ENCODE results near the gene LIPA. TPM values are rescaled to one million over a fixed set of nuclear protein-coding genes. Genes with fewer than 3 reads are reported as not detected.

Gene LIPA
- total and polyA plus RNA-seq, 2 of the 4 experiments (the other 2 are of a cell fraction) = 23.1 to 31.9 TPM

- H2BK15ac ChIP-seq (ENCODE audit: low read depth, low read length) = peak within 1 kb of the TSS; percentile 12; the same call in 2 of the 3 replicates
- peak within 1 kb of the TSS; percentile 29 for H2AK9ac ChIP-seq (replicated peaks; ENCODE audit: low read depth, low read length, poor library complexity)
- H3K9ac ChIP-seq (ENCODE audit: low read depth, low read length) = peak within 1 kb of the TSS; percentile 37; the same call in 1 of the 2 replicates
- H3K36me3 ChIP-seq (ENCODE audit: control insufficient read depth, insufficient read depth, low read length) = no peaks in the 10 kb centered on the region
- ATAC-seq (ENCODE audit: low read depth) (peak; percentile 87), DNase-seq (peak; percentile 74)
- WGBS, 2 experiments (ENCODE audit: extremely low coverage in 2 of 2, insufficient read length in 1 of 2) = 2% methylated on average over 11 of the region's 28 CpGs; no CpG with 5 or more reads in 1 of the 2 experiments
- no peak within 1 kb of the TSS for H3K56ac ChIP-seq (ENCODE audit: extremely low read depth, insufficient read depth, low read length)
- intact Hi-C loops (cut with micrococcal nuclease) (no loop called here), in situ Hi-C loops (cut with MboI; ENCODE audit: low sequenced_read_pairs) (no loop called here), dilution Hi-C loops (cut with HindIII; ENCODE audit: low sequenced_read_pairs, unreplicated experiment) (loop anchor here (25.0 kb wide), 1 partner anchor 195 kb away; no protein-coding TSS in a partner anchor)
- H3K4me2 ChIP-seq (ENCODE audit: low read depth, low read length) = peak within 1 kb of the TSS; percentile 76
- H4K5ac ChIP-seq (ENCODE audit: low read depth, low read length) = peak within 1 kb of the TSS; percentile 1; the same call in 1 of the 2 replicates
- peak within 1 kb of the TSS; percentile 39 for H3K14ac ChIP-seq (replicated peaks; ENCODE audit: low read depth, low read length)
- peak within 1 kb of the TSS; percentile 39 for H3K4me3 ChIP-seq (ENCODE audit: insufficient read depth, low read depth, low read length)
- H4K8ac ChIP-seq (ENCODE audit: low read depth in 2 of 2, low read length in 2 of 2) = peak within 1 kb of the TSS in 1 of 2 experiments; percentile 25; a peak in 1 of 4 replicates
- H3K4ac ChIP-seq (ENCODE audit: low read depth, low read length) = peak within 1 kb of the TSS; percentile 42
- no peaks in the 10 kb centered on the region for H4K20me1 ChIP-seq (ENCODE audit: insufficient read depth, low read length)
- peak within 1 kb of the TSS; percentile 18; the same call in 1 of the 2 replicates for H3K27ac ChIP-seq (ENCODE audit: insufficient read depth, low read length)
- H2AK5ac ChIP-seq (ENCODE audit: low read depth, low read length) = peak within 1 kb of the TSS; percentile 31
- POLR2A ChIA-PET (ENCODE audit: unreplicated experiment) = interaction anchor here (0.7 kb wide), 1 partner anchor 178 kb away, joined by 3 read pairs; no protein-coding TSS in a partner anchor
- H2BK20ac ChIP-seq (ENCODE audit: low read depth, low read length) = peak within 1 kb of the TSS; percentile 68
- H3K27me3 ChIP-seq (ENCODE audit: control insufficient read depth, insufficient read depth, low read length) = peaks cover 8% of the 10 kb centered on the region
- H3K9me3 ChIP-seq (ENCODE audit: control insufficient read depth, insufficient read depth, low read length) = no peaks in the 10 kb centered on the region
- peak within 1 kb of the TSS; percentile 76; the same call in 1 of the 2 replicates for H4K91ac ChIP-seq (ENCODE audit: insufficient read depth, low read depth, low read length)
- peak within 1 kb of the TSS; percentile 54 for H3K18ac ChIP-seq (ENCODE audit: low read depth, low read length)
- TF ChIP-seq MAZ (IDR thresholded peaks at IDR 0.05; ENCODE audit: borderline replicate concordance, low read depth, low read length) = peak; percentile 7; the same call in 1 of the 2 replicates
- no peak for TF ChIP-seq RAD21 (IDR thresholded peaks at IDR 0.05; ENCODE audit: low read length)
- TF ChIP-seq MAFK (IDR thresholded peaks at IDR 0.05; ENCODE audit: low read depth, low read length) = no peak
- no peak for TF ChIP-seq SMC3 (IDR thresholded peaks at IDR 0.05; ENCODE audit: low read depth, low read length)
- TF ChIP-seq MXI1 (IDR thresholded peaks at IDR 0.05; ENCODE audit: borderline replicate concordance, low read depth, low read length) = no peak
- no peak for TF ChIP-seq NFE2L2 (IDR thresholded peaks at IDR 0.05; ENCODE audit: low read depth, low read length)
- CTCF ChIA-PET = interaction anchor here (1.4 to 2.6 kb wide), 2 partner anchors 10 to 178 kb away, joined by 5 to 12 read pairs; no protein-coding TSS in a partner anchor
- H3K9me1 ChIP-seq (ENCODE audit: insufficient read depth, low read length) = peaks cover 11% of the 10 kb centered on the region
- H2BK5ac ChIP-seq (ENCODE audit: low read depth, low read length, poor library complexity, severe bottlenecking) = no peak within 1 kb of the TSS
- peak within 1 kb of the TSS; percentile 83 for H3K23ac ChIP-seq (ENCODE audit: low read depth, low read length)
- BruUV-seq (replicated peaks) = no TSS peak
- H3K4me1 ChIP-seq (ENCODE audit: control insufficient read depth, insufficient read depth, low read length) = peaks cover 18% of the 10 kb centered on the region
- H2AFZ ChIP-seq (replicated peaks; ENCODE audit: low read length, poor library complexity) = peak within 1 kb of the TSS; percentile 89
- H3K79me1 ChIP-seq (ENCODE audit: low read depth in 1 of 2, low read length in 2 of 2) = no peaks in the 10 kb centered on the region
- peak within 1 kb of the TSS; percentile 61 for H2BK120ac ChIP-seq (ENCODE audit: low read depth, low read length)
These were observed 44.3 kb downstream of the LIPA start, which contains the start of gene CH25H for GRCh38 chr10:89207181-89207800. CH25H (minus strand) TSS chr10:89207317; CDS start chr10:89207292, 25 bp downstream.

All from IMR-90 (cell line).